GM12891 (cell line): ENCODE results near the gene NDOR1.

ENCODE experiments used
- POLR2A ChIP-seq: IDR thresholded peaks from 2 replicates; pipeline ENCODE4 v1.6.1; 2011; ENCODE audit warnings: low read depth, low read length, control low read depth
- TAF1 ChIP-seq: IDR thresholded peaks from 2 replicates; pipeline ENCODE4 v1.6.1; 2011; ENCODE audit warnings: low read depth, low read length, control low read depth

DNA sequence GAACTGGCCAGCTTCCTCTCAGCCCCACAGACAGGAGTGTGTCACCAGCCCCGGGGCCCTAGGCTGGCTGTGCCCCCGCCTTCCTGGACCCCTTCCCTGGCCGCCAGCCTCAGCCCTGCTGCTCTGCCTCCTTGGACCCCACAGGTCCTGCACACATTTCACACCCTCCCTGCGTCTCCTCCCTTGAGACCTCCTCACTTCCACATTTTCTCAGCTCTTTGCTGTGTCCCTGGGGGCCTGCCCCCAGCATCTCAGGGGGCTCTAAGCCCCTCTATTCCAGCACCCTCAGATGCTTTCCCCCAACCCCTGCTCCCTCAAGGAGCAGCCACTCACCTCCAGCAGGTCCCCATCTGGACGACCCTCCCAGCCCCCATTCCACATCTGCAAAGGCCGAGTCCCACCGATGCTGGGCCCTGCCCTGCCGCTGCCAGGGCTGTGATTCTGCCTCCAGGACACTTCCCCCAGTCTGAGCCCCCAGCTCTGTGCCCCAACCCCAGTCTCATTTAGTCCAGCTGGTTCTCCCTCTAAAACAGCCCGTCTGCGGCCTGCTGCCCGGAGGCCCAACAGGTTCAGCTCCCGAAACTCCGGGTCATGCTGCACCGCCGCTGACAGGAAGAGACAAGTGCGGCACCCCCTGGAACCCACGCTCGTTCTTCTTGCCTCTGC, 29.4 kb downstream of the NDOR1 start:
- TF ChIP-seq POLR2A (no peak), TAF1 (no peak)
